HCT116 (cell line): ENCODE data around the gene SKI. TPM values are rescaled to one million over a fixed set of nuclear protein-coding genes. Genes with fewer than 3 reads are reported as not detected.

Source experiments
- ATAC-seq: fragments of 200-7000 bp; cut with Tn5 transposase; 2 replicates; pipeline ENCODE4 v1.9.1; 2020; ENCODE audit warnings: mild to moderate bottlenecking, moderate library complexity
- BruUV-seq: library from RNA; stranded (reverse); fragments of 400-500 nt; replicated peaks from 2 replicates; lab custom pipeline; 2021; lab: Mats Ljungman, UMichigan
- CTCF ChIA-PET: fragments of 300-600 bp; sonication (Branson Sonifier 250); formaldehyde crosslinking; loops from one replicate; lab custom pipeline; 2021; ENCODE audit warnings: antibody characterized with exemption; lab: Charles Lee
- POLR2A ChIA-PET: fragments of 300-600, 350-600 bp; sonication (Branson Sonifier 250); formaldehyde crosslinking; loops from one replicate; lab custom pipeline; 2021; ENCODE audit warnings: antibody characterized with exemption; lab: Charles Lee
- RAD21 ChIA-PET, 2 experiments: fragments of 300-600 bp; sonication (Branson Sonifier 250); formaldehyde crosslinking; loops; one replicate each; lab custom pipeline; 2023; ENCODE audit warnings: low total read pairs in 2 of 2; ENCODE audit not compliant: uncharacterized antibody in 2 of 2, unreplicated experiment in 2 of 2, low non-redundant PET in 1 of 2; lab: Charles Lee
- DNase-seq: peaks from one replicate; pipeline ENCODE4 v3.0.0-alpha.2; 2010; ENCODE audit warnings: low read depth, low spot score
- H2AFZ ChIP-seq: fragments of 200-600 bp; shearing (Covaris generic), sonication (generic); 2 replicates; pipeline ENCODE4 v1.6.1; 2017; ENCODE audit warnings: low read depth, mixed run types, mixed read lengths, antibody characterized with exemption, low read length; ENCODE audit not compliant: poor library complexity, severe bottlenecking
- H3K27ac ChIP-seq: 2 replicates; pipeline ENCODE4 v1.5.1; 2012; ENCODE audit warnings: low read depth, low read length
- H3K27me3 ChIP-seq: fragments of 200-600 bp; sonication (generic); 2 replicates; pipeline ENCODE4 v1.6.1; 2016; ENCODE audit warnings: mixed run types, low read length, mixed read lengths; ENCODE audit not compliant: insufficient read depth
- H3K36me3 ChIP-seq, 2 experiments: fragments of 200-500 bp in 1 of 2; fragments of 200-600 bp in 1 of 2; sonication (Bioruptor generic) in 1 of 2; sonication (generic) in 1 of 2; 2 replicates each; pipeline versions ENCODE4 v1.5.1 to v1.6.1; 2014 to 2016; ENCODE audit warnings: low read length in 2 of 2, inconsistent platforms in 1 of 2, mixed read lengths in 1 of 2, mixed run types in 1 of 2; ENCODE audit not compliant: insufficient read depth in 2 of 2, control insufficient read depth in 1 of 2
- H3K4me1 ChIP-seq, 2 experiments: fragments of 200-600 bp in 1 of 2; sonication (generic) in 1 of 2; 2 replicates each; pipeline versions ENCODE4 v1.5.1 to v1.6.1; 2012 to 2017; ENCODE audit warnings: low read length in 2 of 2, inconsistent platforms in 1 of 2, mild to moderate bottlenecking in 1 of 2, mixed read lengths in 1 of 2, mixed run types in 1 of 2, moderate library complexity in 1 of 2; ENCODE audit not compliant: insufficient read depth in 2 of 2, control insufficient read depth in 1 of 2
- H3K4me2 ChIP-seq: fragments of 200-600 bp; sonication (generic); 2 replicates; pipeline ENCODE4 v1.6.1; 2017; ENCODE audit warnings: mixed run types, low read length, mixed read lengths
- H3K4me3 ChIP-seq, 2 experiments: fragments of 200-600 bp in 1 of 2; sonication (generic) in 1 of 2; replicated peaks in 1 of 2; 2 replicates each; pipeline ENCODE4 v1.5.1; 2011 to 2016; ENCODE audit warnings: low read length in 2 of 2, control low read depth in 1 of 2, low read depth in 1 of 2, mild to moderate bottlenecking in 1 of 2, mixed read lengths in 1 of 2, mixed run types in 1 of 2
- H3K79me2 ChIP-seq: fragments of 200-600 bp; sonication (generic); 2 replicates; pipeline ENCODE4 v1.6.1; 2017; ENCODE audit warnings: mild to moderate bottlenecking, mixed run types, low read length, moderate library complexity, mixed read lengths; ENCODE audit not compliant: insufficient read depth
- H3K9ac ChIP-seq: fragments of 200-600 bp; sonication (generic); 2 replicates; pipeline ENCODE4 v1.6.1; 2016; ENCODE audit warnings: low read length, mixed read lengths
- H3K9me2 ChIP-seq: fragments of 200-600 bp; sonication (generic), shearing (Covaris generic); 2 replicates; pipeline ENCODE4 v1.6.1; 2017; ENCODE audit warnings: mixed run types, mild to moderate bottlenecking, moderate library complexity; ENCODE audit not compliant: insufficient read depth
- H3K9me3 ChIP-seq, 2 experiments: fragments of 200-500 bp in 1 of 2; fragments of 200-600 bp in 1 of 2; sonication (Bioruptor generic) in 1 of 2; sonication (generic) in 1 of 2; 2 replicates each; pipeline ENCODE4 v1.6.1; 2014 to 2017; ENCODE audit warnings: low read length in 2 of 2, mixed read lengths in 2 of 2, inconsistent platforms in 1 of 2, low read depth in 1 of 2, mild to moderate bottlenecking in 1 of 2, mixed run types in 1 of 2, moderate library complexity in 1 of 2; ENCODE audit not compliant: control insufficient read depth in 1 of 2, insufficient read depth in 1 of 2
- H4K20me1 ChIP-seq: fragments of 200-600 bp; sonication (generic), shearing (Covaris generic); 2 replicates; pipeline ENCODE4 v1.6.1; 2017; ENCODE audit warnings: mixed run types, mild to moderate bottlenecking, moderate library complexity; ENCODE audit not compliant: insufficient read depth
- CTCF ChIP-seq, 3 experiments: fragments of 200-600 bp in 1 of 3; sonication (generic) in 1 of 3; IDR thresholded peaks in 2 of 3; conservative IDR thresholded peaks in 1 of 3; 2 replicates each; pipeline ENCODE4 v1.5.1; 2012 to 2017; ENCODE audit warnings: low read depth in 2 of 3, low read length in 2 of 3, antibody characterized with exemption in 1 of 3, borderline replicate concordance in 1 of 3, control low read depth in 1 of 3, mild to moderate bottlenecking in 1 of 3, mixed read lengths in 1 of 3, mixed run types in 1 of 3, moderate library complexity in 1 of 3; ENCODE audit not compliant: insufficient read depth in 1 of 3
- EGR1 ChIP-seq: IDR thresholded peaks from 2 replicates; pipeline ENCODE4 v1.6.1; 2012; ENCODE audit warnings: low read depth
- ELF1 ChIP-seq: IDR thresholded peaks from 2 replicates; pipeline ENCODE4 v1.6.1; 2012; ENCODE audit warnings: low read depth, borderline replicate concordance
- EZH2 ChIP-seq: fragments of 200-600 bp; sonication (generic); IDR thresholded peaks from 2 replicates; pipeline ENCODE4 v1.6.1; 2017; ENCODE audit warnings: antibody characterized with exemption, mixed run types
- EZH2phosphoT487 ChIP-seq: fragments of 200-600 bp; IDR thresholded peaks from 2 replicates; pipeline ENCODE4 v1.6.1; 2018; ENCODE audit warnings: antibody characterized with exemption, borderline replicate concordance
- FOSL1 ChIP-seq: IDR thresholded peaks from 2 replicates; pipeline ENCODE4 v1.6.1; 2012; ENCODE audit warnings: low read depth
- POLR2A ChIP-seq: IDR thresholded peaks from 2 replicates; pipeline ENCODE4 v1.7.0; 2011; ENCODE audit warnings: borderline replicate concordance; ENCODE audit not compliant: insufficient read depth, insufficient read length; ENCODE audit errors: extremely low read depth
- POLR2AphosphoS5 ChIP-seq: IDR thresholded peaks from 2 replicates; pipeline ENCODE4 v1.6.1; 2011; ENCODE audit warnings: mild to moderate bottlenecking, low read depth, low read length, moderate library complexity
- RAD21 ChIP-seq: IDR thresholded peaks from 2 replicates; pipeline ENCODE4 v1.6.1; 2012; ENCODE audit warnings: low read depth, mild to moderate bottlenecking
- REST ChIP-seq: IDR thresholded peaks from 2 replicates; pipeline ENCODE4 v1.6.1; 2012; ENCODE audit warnings: low read depth
- SP1 ChIP-seq: IDR thresholded peaks from 2 replicates; pipeline ENCODE4 v1.6.1; 2012; ENCODE audit warnings: low read depth
- SRF ChIP-seq: IDR thresholded peaks from 2 replicates; pipeline ENCODE4 v1.6.1; 2012; ENCODE audit warnings: low read depth
- TCF7L2 ChIP-seq: IDR thresholded peaks from 2 replicates; pipeline ENCODE4 v1.7.0; 2011; ENCODE audit warnings: borderline replicate concordance, inconsistent platforms; ENCODE audit not compliant: insufficient read depth, insufficient read length; ENCODE audit errors: extremely low read depth
- ZNF274 ChIP-seq: fragments of 200-500 bp; sonication (Bioruptor generic); IDR thresholded peaks from 2 replicates; pipeline ENCODE4 v1.6.1; 2014; ENCODE audit warnings: mild to moderate bottlenecking, low read depth, low read length, inconsistent platforms
- intact Hi-C: fragments of 100-400 bp; cut with micrococcal nuclease; formaldehyde crosslinking; loops from 2 replicates; pipeline ENCODE4 v1.10.0; 2022
- total RNA-seq: library from RNA; stranded (reverse); gene quantifications from one replicate; pipeline ENCODE4 v1.2.1, GENCODE V29; 2021; ENCODE audit not compliant: unreplicated experiment

SKI gene
- total RNA-seq, 1 experiment from 2014 or later, result 56.2 TPM

- Histone ChIP-seq H2AFZ (no peak overlapping the region), H3K9me2 (no peaks in the 10 kb centered on the region), H3K4me1 (peaks cover 0 to 26% of the 10 kb centered on the region in 2 experiments; a peak in 1 of 4 replicates), H3K79me2 (peaks cover 100% of the 10 kb centered on the region), H3K4me2 (no peak overlapping the region), H3K27ac (no peak overlapping the region), H3K36me3 (peaks cover 0 to 22% of the 10 kb centered on the region in 2 experiments; a peak in 1 of 4 replicates), H3K4me3 (no peak overlapping the region), H3K9me3 (peaks cover 0 to 7% of the 10 kb centered on the region in 2 experiments; a peak in 1 of 4 replicates), H4K20me1 (peaks cover 4% of the 10 kb centered on the region; the same call in 1 of the 2 replicates), H3K27me3 (no peaks in the 10 kb centered on the region), H3K9ac (no peak overlapping the region)
- CTCF ChIA-PET, result no interaction called here
- TF ChIP-seq EZH2, result no peak
- TF ChIP-seq SP1, result no peak
- no peak for TF ChIP-seq SRF
- no peak for TF ChIP-seq CTCF (IDR thresholded peaks at IDR 0.05 in 2 of 3, conservative IDR thresholded peaks at IDR 0.05 in 1 of 3; ENCODE audit: borderline replicate concordance in 1 of 3, insufficient read depth in 1 of 3, low read depth in 2 of 3, low read length in 2 of 3)
- ATAC-seq (no peak), DNase-seq (no peak)
- no TSS peak for BruUV-seq
- intact Hi-C loops, result no loop called here
- RAD21 ChIA-PET, result no interaction called here
- POLR2A ChIA-PET, result no interaction called here
Observed at GRCh38 chr1:2252423-2252822, 24.3 kb downstream of the SKI start.

GRCh38 chr1:2253036-2253796 lies 25.1 kb downstream of the SKI start:
- Histone ChIP-seq H2AFZ (no peak overlapping the region), H3K27ac (no peak overlapping the region; the same call in 1 of the 2 replicates), H3K4me3 (no peak overlapping the region), H3K36me3 (peaks cover 0 to 22% of the 10 kb centered on the region in 2 experiments; a peak in 1 of 4 replicates), H3K9me3 (peaks cover 0 to 7% of the 10 kb centered on the region in 2 experiments; a peak in 1 of 4 replicates), H4K20me1 (peaks cover 4% of the 10 kb centered on the region; the same call in 1 of the 2 replicates), H3K27me3 (no peaks in the 10 kb centered on the region), H3K4me2 (no peak overlapping the region), H3K9ac (no peak overlapping the region), H3K4me1 (peaks cover 0 to 26% of the 10 kb centered on the region in 2 experiments; a peak in 1 of 4 replicates), H3K79me2 (peaks cover 100% of the 10 kb centered on the region), H3K9me2 (no peaks in the 10 kb centered on the region)
- ATAC-seq, result no peak
- no TSS peak for BruUV-seq
- intact Hi-C loops, result no loop called here
- DNase-seq, result no peak
- ChIA-PET POLR2A (no interaction called here), RAD21 (no interaction called here), CTCF (no interaction called here)
- no peak for TF ChIP-seq POLR2AphosphoS5
- TF ChIP-seq ELF1, result no peak
- TF ChIP-seq SRF, result no peak
- no peak for TF ChIP-seq TCF7L2
- TF ChIP-seq REST, result no peak
- no peak for TF ChIP-seq ZNF274
- TF ChIP-seq RAD21, result no peak
- TF ChIP-seq EGR1, result no peak
- no peak for TF ChIP-seq FOSL1
- no peak for TF ChIP-seq POLR2A
- no peak for TF ChIP-seq EZH2phosphoT487
- no peak for TF ChIP-seq EZH2
